ENCODE measurements around the gene KCTD7. TPM values are rescaled to one million over a fixed set of nuclear protein-coding genes. Genes with fewer than 3 reads are reported as not detected.

The KCTD7 gene
- total and polyA plus RNA-seq, 2 of the 4 experiments (the other 2 are of a cell fraction): 6.1 to 12.8 TPM

DNA sequence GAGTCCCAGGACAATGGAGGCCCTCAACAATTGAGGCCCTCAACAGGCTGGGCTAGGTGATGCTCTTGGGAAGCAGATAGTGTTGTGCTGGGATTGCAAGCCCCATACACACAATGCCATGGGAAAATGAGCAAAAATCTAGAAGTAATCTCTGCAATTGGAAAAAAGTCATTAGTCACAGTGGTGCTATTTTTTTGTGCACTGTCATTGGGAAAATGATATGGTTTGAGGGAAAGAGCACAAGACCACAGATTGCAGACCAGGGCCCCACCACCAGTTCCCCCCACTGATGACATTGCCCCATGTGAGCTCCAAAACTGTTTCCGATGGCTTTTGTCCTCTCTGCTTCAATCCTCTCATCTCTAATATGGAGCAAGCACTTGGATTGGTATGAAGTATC lies 1.9 kb downstream of the KCTD7 start (continued):
- TF ChIP-seq CHD1 (IDR thresholded peaks at IDR 0.05; ENCODE audit: low read depth, low read length) (no peak), SMC3 (IDR thresholded peaks at IDR 0.05; ENCODE audit: low read depth, low read length) (no peak), RCOR1 (IDR thresholded peaks at IDR 0.05; ENCODE audit: insufficient replicate concordance, low read length) (no peak), MAFK (IDR thresholded peaks at IDR 0.05; ENCODE audit: low read depth, low read length) (no peak)

GRCh38 chr7:66631471-66631870 lies 2.8 kb downstream of the KCTD7 start:
- dilution Hi-C loops (cut with HindIII; ENCODE audit: low sequenced_read_pairs, unreplicated experiment) (no loop called here), intact Hi-C loops (cut with micrococcal nuclease) (no loop called here), in situ Hi-C loops (cut with MboI; ENCODE audit: low sequenced_read_pairs) (no loop called here)
- Histone ChIP-seq H3K23ac (ENCODE audit: low read depth, low read length) (no peak overlapping the region), H4K5ac (ENCODE audit: low read depth, low read length) (no peak overlapping the region), H4K91ac (ENCODE audit: insufficient read depth, low read depth, low read length) (no peak overlapping the region), H3K4ac (ENCODE audit: low read depth, low read length) (no peak overlapping the region), H2BK20ac (ENCODE audit: low read depth, low read length) (no peak overlapping the region), H3K4me1 (ENCODE audit: control insufficient read depth, insufficient read depth, low read length) (peaks cover 10% of the 10 kb centered on the region), H3K4me3 (ENCODE audit: insufficient read depth, low read depth, low read length) (no peak overlapping the region), H2BK15ac (ENCODE audit: low read depth, low read length) (no peak overlapping the region), H3K56ac (ENCODE audit: extremely low read depth, insufficient read depth, low read length) (no peak overlapping the region), H3K27me3 (ENCODE audit: control insufficient read depth, insufficient read depth, low read length) (no peaks in the 10 kb centered on the region), H3K9me3 (ENCODE audit: control insufficient read depth, insufficient read depth, low read length) (no peaks in the 10 kb centered on the region), H2AK9ac (replicated peaks; ENCODE audit: low read depth, low read length, poor library complexity) (no peak overlapping the region), H3K36me3 (ENCODE audit: control insufficient read depth, insufficient read depth, low read length) (peaks cover 14% of the 10 kb centered on the region; the same call in 1 of the 2 replicates), H3K18ac (ENCODE audit: low read depth, low read length) (no peak overlapping the region), H2BK5ac (ENCODE audit: low read depth, low read length, poor library complexity, severe bottlenecking) (no peak overlapping the region), H3K9ac (ENCODE audit: low read depth, low read length) (no peak overlapping the region), H3K79me1 (ENCODE audit: low read depth in 1 of 2, low read length in 2 of 2) (peaks cover 23 to 49% of the 10 kb centered on the region in 2 experiments), H3K9me1 (ENCODE audit: insufficient read depth, low read length) (peaks cover 30% of the 10 kb centered on the region), H4K20me1 (ENCODE audit: insufficient read depth, low read length) (no peaks in the 10 kb centered on the region; the same call in none of the 2 replicates), H2BK120ac (ENCODE audit: low read depth, low read length) (no peak overlapping the region), H2AK5ac (ENCODE audit: low read depth, low read length) (no peak overlapping the region), H3K14ac (replicated peaks; ENCODE audit: low read depth, low read length) (no peak overlapping the region), H3K4me2 (ENCODE audit: low read depth, low read length) (no peak overlapping the region), H4K8ac (ENCODE audit: low read depth in 2 of 2, low read length in 2 of 2) (no peak overlapping the region), H2AFZ (replicated peaks; ENCODE audit: low read length, poor library complexity) (no peak overlapping the region), H3K27ac (ENCODE audit: insufficient read depth, low read length) (no peak overlapping the region)
- TF ChIP-seq ELK1 (IDR thresholded peaks at IDR 0.05; ENCODE audit: borderline replicate concordance, low read depth, low read length) (no peak), FOS (IDR thresholded peaks at IDR 0.05; ENCODE audit: low read depth, low read length) (no peak), CEBPB (IDR thresholded peaks at IDR 0.05; ENCODE audit: low read depth, low read length) (no peak), MAZ (IDR thresholded peaks at IDR 0.05; ENCODE audit: borderline replicate concordance, low read depth, low read length) (no peak), MAFK (IDR thresholded peaks at IDR 0.05; ENCODE audit: low read depth, low read length) (no peak), BHLHE40 (IDR thresholded peaks at IDR 0.05; ENCODE audit: low read depth, low read length) (no peak), CHD1 (IDR thresholded peaks at IDR 0.05; ENCODE audit: low read depth, low read length) (no peak), NFE2L2 (IDR thresholded peaks at IDR 0.05; ENCODE audit: low read depth, low read length) (no peak), POLR2A (IDR thresholded peaks at IDR 0.05; ENCODE audit: low read depth, low read length) (no peak), CTCF (conservative IDR thresholded peaks at IDR 0.05; ENCODE audit: low read depth, low read length) (no peak), USF2 (IDR thresholded peaks at IDR 0.05; ENCODE audit: low read depth, low read length) (no peak), MXI1 (IDR thresholded peaks at IDR 0.05; ENCODE audit: borderline replicate concordance, low read depth, low read length) (no peak)
- POLR2A ChIA-PET (ENCODE audit: unreplicated experiment): interaction anchor here (0.6 kb wide), 1 partner anchor 11 kb away, joined by 8 read pairs; no protein-coding TSS in a partner anchor
- 82% methylated on average over 2 of the region's 6 CpGs; no CpG with 5 or more reads in 1 of the 2 experiments for WGBS, 2 experiments (ENCODE audit: extremely low coverage in 2 of 2, insufficient read length in 1 of 2)
- DNase-seq: no peak
- BruUV-seq (replicated peaks): no TSS peak
- CTCF ChIA-PET: no interaction called here
- no peak for ATAC-seq (ENCODE audit: low read depth)

Measured in IMR-90 (cell line).